Caco-2 (cell line): ENCODE results near the gene CORO2A. TPM values are rescaled to one million over a fixed set of nuclear protein-coding genes. Genes with fewer than 3 reads are reported as not detected.

Experiments
- BruUV-seq: library from RNA; stranded (reverse); fragments of 400-500 nt; replicated peaks from 2 replicates; lab custom pipeline; 2021; lab: Mats Ljungman, UMichigan
- CTCF ChIA-PET: fragments of 300-600 bp; sonication (Branson Sonifier 250); formaldehyde crosslinking; loops from one replicate; lab custom pipeline; 2022; ENCODE audit warnings: antibody characterized with exemption; lab: Charles Lee
- POLR2A ChIA-PET: fragments of 300-600 bp; sonication (Branson Sonifier 250); formaldehyde crosslinking; loops from one replicate; lab custom pipeline; 2022; ENCODE audit warnings: antibody characterized with exemption; lab: Charles Lee
- DNase-seq, 2 experiments: peaks; one replicate each; pipeline versions ENCODE4 v3.0.0 to v3.0.0-alpha.2; 2020 to 2022
- H3K27me3 ChIP-seq: replicated peaks from 2 replicates; pipeline ENCODE4 v1.6.0; 2011; ENCODE audit warnings: low read length; ENCODE audit not compliant: control insufficient read depth, insufficient read depth
- H3K36me3 ChIP-seq: 2 replicates; pipeline ENCODE4 v1.5.1; 2011; ENCODE audit warnings: low read length; ENCODE audit not compliant: control insufficient read depth, insufficient read depth
- H3K4me1 ChIP-seq: fragments of 250-450 bp; sonication (Bioruptor Pico); 2 replicates; pipeline ENCODE4 v1.5.1; 2020; ENCODE audit warnings: mild to moderate bottlenecking
- H3K4me3 ChIP-seq: 2 replicates; pipeline ENCODE4 v1.5.1; 2011; ENCODE audit warnings: low read depth, mild to moderate bottlenecking, control low read depth, low read length
- H3K9me3 ChIP-seq: fragments of 250-450 bp; sonication (Bioruptor Pico); 2 replicates; pipeline ENCODE4 v1.5.1; 2020; ENCODE audit warnings: mild to moderate bottlenecking, moderate library complexity
- H3K27ac Mint-ChIP-seq: one replicate; pipeline ENCODE4 v1.8.0; 2022; ENCODE audit warnings: mixed read lengths; ENCODE audit not compliant: unreplicated experiment
- H3K27me3 Mint-ChIP-seq: one replicate; pipeline ENCODE4 v1.8.0; 2022; ENCODE audit warnings: mixed read lengths; ENCODE audit not compliant: insufficient read depth, unreplicated experiment
- H3K36me3 Mint-ChIP-seq: one replicate; pipeline ENCODE4 v1.8.0; 2022; ENCODE audit warnings: mild to moderate bottlenecking, mixed read lengths; ENCODE audit not compliant: insufficient read depth, unreplicated experiment
- H3K4me1 Mint-ChIP-seq: one replicate; pipeline ENCODE4 v1.8.0; 2022; ENCODE audit warnings: low read depth, mixed read lengths; ENCODE audit not compliant: unreplicated experiment
- H3K4me3 Mint-ChIP-seq: one replicate; pipeline ENCODE4 v1.8.0; 2022; ENCODE audit warnings: mild to moderate bottlenecking, moderate library complexity, mixed read lengths; ENCODE audit not compliant: unreplicated experiment
- H3K9me3 Mint-ChIP-seq: one replicate; pipeline ENCODE4 v1.8.0; 2022; ENCODE audit warnings: mixed read lengths; ENCODE audit not compliant: unreplicated experiment
- intact Hi-C: fragments of 100-400 bp; cut with micrococcal nuclease; formaldehyde crosslinking; loops from one replicate; pipeline ENCODE4 v1.10.0; 2022; ENCODE audit not compliant: unreplicated experiment
- total RNA-seq: library from RNA; stranded (reverse); gene quantifications from 2 replicates; pipeline ENCODE4 v1.2.3, GENCODE V29; 2022
- TF ChIP-seq, protein P1 (sequence below), 2 experiments: fragments of 200-600 bp in 1 of 2; IDR thresholded peaks; 1 replicate in 1 of 2; 2 replicates in 1 of 2; pipeline versions ENCODE4 v1.5.1 to v1.8.0; 2011 to 2022; ENCODE audit warnings: antibody characterized with exemption in 1 of 2, control low read depth in 1 of 2, inconsistent platforms in 1 of 2, low read depth in 1 of 2, low read length in 1 of 2, mild to moderate bottlenecking in 1 of 2, moderate library complexity in 1 of 2; ENCODE audit not compliant: insufficient read depth in 1 of 2, severe bottlenecking in 1 of 2, unreplicated experiment in 1 of 2

CORO2A gene
- total RNA-seq, 1 experiment from 2014 or later = 18.9 TPM

- CTCF ChIA-PET = no interaction called here
- intact Hi-C loops = no loop called here
- Mint-ChIP-seq H3K4me1 (peaks cover 10% of the 10 kb centered on the region), H3K9me3 (no peaks in the 10 kb centered on the region), H3K27ac (peak overlapping the region; percentile 4), H3K27me3 (no peaks in the 10 kb centered on the region), H3K4me3 (no peak overlapping the region), H3K36me3 (peaks cover 11% of the 10 kb centered on the region)
- Histone ChIP-seq H3K4me3 (no peak overlapping the region), H3K27me3 (no peaks in the 10 kb centered on the region), H3K9me3 (no peaks in the 10 kb centered on the region), H3K4me1 (peaks cover 25% of the 10 kb centered on the region), H3K36me3 (peaks cover 1% of the 10 kb centered on the region; the same call in 1 of the 2 replicates)
- BruUV-seq = no TSS peak
- POLR2A ChIA-PET = no interaction called here
- no peak for DNase-seq
- TF ChIP-seq, protein P1, sequence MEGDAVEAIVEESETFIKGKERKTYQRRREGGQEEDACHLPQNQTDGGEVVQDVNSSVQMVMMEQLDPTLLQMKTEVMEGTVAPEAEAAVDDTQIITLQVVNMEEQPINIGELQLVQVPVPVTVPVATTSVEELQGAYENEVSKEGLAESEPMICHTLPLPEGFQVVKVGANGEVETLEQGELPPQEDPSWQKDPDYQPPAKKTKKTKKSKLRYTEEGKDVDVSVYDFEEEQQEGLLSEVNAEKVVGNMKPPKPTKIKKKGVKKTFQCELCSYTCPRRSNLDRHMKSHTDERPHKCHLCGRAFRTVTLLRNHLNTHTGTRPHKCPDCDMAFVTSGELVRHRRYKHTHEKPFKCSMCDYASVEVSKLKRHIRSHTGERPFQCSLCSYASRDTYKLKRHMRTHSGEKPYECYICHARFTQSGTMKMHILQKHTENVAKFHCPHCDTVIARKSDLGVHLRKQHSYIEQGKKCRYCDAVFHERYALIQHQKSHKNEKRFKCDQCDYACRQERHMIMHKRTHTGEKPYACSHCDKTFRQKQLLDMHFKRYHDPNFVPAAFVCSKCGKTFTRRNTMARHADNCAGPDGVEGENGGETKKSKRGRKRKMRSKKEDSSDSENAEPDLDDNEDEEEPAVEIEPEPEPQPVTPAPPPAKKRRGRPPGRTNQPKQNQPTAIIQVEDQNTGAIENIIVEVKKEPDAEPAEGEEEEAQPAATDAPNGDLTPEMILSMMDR (IDR thresholded peaks at IDR 0.05; ENCODE audit: insufficient read depth in 1 of 2, low read depth in 1 of 2, low read length in 1 of 2, severe bottlenecking in 1 of 2, unreplicated experiment in 1 of 2) = no peak
Observed at GRCh38 chr9:98144076-98144475, 48.4 kb downstream of the CORO2A start.

- H3K4me1 ChIP-seq = peaks cover 25% of the 10 kb centered on the region
- TF ChIP-seq, protein P1 (IDR thresholded peaks at IDR 0.05; ENCODE audit: insufficient read depth in 1 of 2, low read depth in 1 of 2, low read length in 1 of 2, severe bottlenecking in 1 of 2, unreplicated experiment in 1 of 2) = no peak
- H3K27me3 ChIP-seq = no peaks in the 10 kb centered on the region
- H3K4me3 ChIP-seq = no peak overlapping the region
- H3K9me3 ChIP-seq = no peaks in the 10 kb centered on the region
- DNase-seq = no peak
- Mint-ChIP-seq H3K27ac (no peak overlapping the region), H3K27me3 (no peaks in the 10 kb centered on the region), H3K4me1 (peaks cover 10% of the 10 kb centered on the region), H3K36me3 (peaks cover 5% of the 10 kb centered on the region), H3K9me3 (no peaks in the 10 kb centered on the region), H3K4me3 (no peak overlapping the region)
- intact Hi-C loops = no loop called here
- BruUV-seq = no TSS peak
- ChIA-PET POLR2A (no interaction called here), CTCF (no interaction called here)
- H3K36me3 ChIP-seq = peaks cover 1% of the 10 kb centered on the region; the same call in 1 of the 2 replicates
Observed at GRCh38 chr9:98142925-98143481, 49.4 kb downstream of the CORO2A start.

DNA sequence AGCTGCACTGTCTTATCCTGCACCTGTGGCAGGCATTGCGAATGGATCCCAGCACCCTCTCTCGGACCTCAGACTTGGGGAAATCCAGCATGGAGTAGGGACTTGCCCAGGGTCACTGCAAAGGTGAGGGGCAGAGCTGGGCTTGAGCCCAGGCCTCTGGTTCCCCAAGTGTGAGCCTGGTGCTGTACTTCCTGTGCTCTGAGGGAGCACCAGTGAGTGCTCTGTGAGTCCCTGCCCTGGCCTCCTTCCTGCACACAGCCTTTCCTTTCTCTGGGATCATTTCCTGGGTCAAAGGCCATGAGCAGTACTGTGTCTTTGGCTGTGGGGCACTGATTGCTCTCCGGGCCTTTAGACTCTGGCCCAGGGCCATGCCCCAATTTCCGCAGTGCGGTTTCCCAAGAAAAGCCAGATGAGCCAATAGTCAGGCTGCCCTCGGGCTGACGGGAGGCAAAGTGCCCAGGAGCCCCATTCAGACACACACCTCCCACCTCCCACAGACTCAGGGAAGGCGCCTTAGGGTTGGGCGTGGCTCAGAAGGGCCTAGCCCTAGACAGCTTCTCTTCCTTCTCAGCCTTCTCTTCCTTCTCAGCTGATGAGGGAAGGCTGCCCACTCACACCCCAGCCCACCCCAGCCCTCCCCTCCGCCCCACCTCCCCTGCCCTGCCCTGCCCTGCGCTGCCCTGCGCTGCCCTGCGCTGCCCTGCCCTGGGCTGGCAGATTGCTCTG lies 50.1 kb downstream of the CORO2A start:
- BruUV-seq = no TSS peak
- intact Hi-C loops = no loop called here
- no peaks in the 10 kb centered on the region for H3K9me3 Mint-ChIP-seq
- Histone ChIP-seq H3K4me3 (no peak overlapping the region), H3K4me1 (peaks cover 25% of the 10 kb centered on the region), H3K9me3 (no peaks in the 10 kb centered on the region), H3K27me3 (no peaks in the 10 kb centered on the region), H3K36me3 (peaks cover 1% of the 10 kb centered on the region; the same call in 1 of the 2 replicates)
- TF ChIP-seq, protein P1 (IDR thresholded peaks at IDR 0.05; ENCODE audit: insufficient read depth in 1 of 2, low read depth in 1 of 2, low read length in 1 of 2, severe bottlenecking in 1 of 2, unreplicated experiment in 1 of 2) = no peak
- no peak overlapping the region for H3K4me3 Mint-ChIP-seq
- H3K27me3 Mint-ChIP-seq = no peaks in the 10 kb centered on the region
- peaks cover 5% of the 10 kb centered on the region for H3K36me3 Mint-ChIP-seq
- peak; percentile 12 to 78 for DNase-seq
- no peak overlapping the region for H3K27ac Mint-ChIP-seq
- peaks cover 10% of the 10 kb centered on the region for H3K4me1 Mint-ChIP-seq
- POLR2A ChIA-PET = no interaction called here
- CTCF ChIA-PET = no interaction called here
